Stimulated activated CD4-positive, alpha-beta T cell treated with anti-CD3 and anti-CD28 coated beads, Interleukin-4, amount 100 ng/mL, for 48 hours (primary cell): ENCODE data around the gene CLPSL2.

Source experiments
- DNase-seq, 2 donors: peaks; one replicate each; pipeline ENCODE4 v3.0.0-alpha.2; 2020; ENCODE audit warnings: low read depth in 2 of 2

Gene CLPSL2

GRCh38 chr6:35787266-35788218, 11.1 kb downstream of the CLPSL2 start:
- DNase-seq, result no peak

GRCh38 chr6:35788423-35788982, 12.1 kb downstream of the CLPSL2 start:
- DNase-seq, result no peak

GRCh38 chr6:35790683-35791082, 14.3 kb downstream of the CLPSL2 start:
- no peak for DNase-seq

- no peak for DNase-seq
These were observed 18.4 kb downstream of the CLPSL2 start for GRCh38 chr6:35794536-35795452.

GRCh38 chr6:35795453-35796071, 19.2 kb downstream of the CLPSL2 start:
- DNase-seq, result no peak

- DNase-seq, result no peak
These were observed 19.8 kb downstream of the CLPSL2 start for GRCh38 chr6:35796236-35796635.

GRCh38 chr6:35797837-35798526, 21.6 kb downstream of the CLPSL2 start:
- DNase-seq, result no peak

GRCh38 chr6:35798706-35799105, 22.3 kb downstream of the CLPSL2 start:
- no peak for DNase-seq

- DNase-seq, result no peak
These were observed 24.8 kb downstream of the CLPSL2 start for GRCh38 chr6:35801148-35801547.

- DNase-seq, result peak; percentile 35 to 47
These were observed 28.8 kb downstream of the CLPSL2 start, which contains the start of gene LHFPL5 for GRCh38 chr6:35804996-35805736. LHFPL5 (plus strand) TSS chr6:35805352; CDS start chr6:35805671, 319 bp downstream.

- no peak for DNase-seq
These were observed 32.3 kb downstream of the CLPSL2 start for GRCh38 chr6:35808688-35809087.

GRCh38 chr6:35809809-35810208, 33.4 kb downstream of the CLPSL2 start:
- no peak for DNase-seq

GRCh38 chr6:35810971-35811698, 34.7 kb downstream of the CLPSL2 start:
- DNase-seq, result no peak

GRCh38 chr6:35811699-35811995, 35.2 kb downstream of the CLPSL2 start:
- no peak for DNase-seq

- no peak for DNase-seq
These were observed 41.1 kb downstream of the CLPSL2 start for GRCh38 chr6:35817515-35817914.

- DNase-seq, result no peak
These were observed 47.2 kb downstream of the CLPSL2 start for GRCh38 chr6:35823601-35824000.

GRCh38 chr6:35824552-35825192, 48.3 kb downstream of the CLPSL2 start:
- no peak for DNase-seq
